Caco-2 (cell line): ENCODE data around the gene PBX4. TPM values are rescaled to one million over a fixed set of nuclear protein-coding genes. Genes with fewer than 3 reads are reported as not detected.

Source experiments
- BruUV-seq: library from RNA; stranded (reverse); fragments of 400-500 nt; replicated peaks from 2 replicates; lab custom pipeline; 2021; lab: Mats Ljungman, UMichigan
- CTCF ChIA-PET: fragments of 300-600 bp; sonication (Branson Sonifier 250); formaldehyde crosslinking; loops from one replicate; lab custom pipeline; 2022; ENCODE audit warnings: antibody characterized with exemption; lab: Charles Lee
- POLR2A ChIA-PET: fragments of 300-600 bp; sonication (Branson Sonifier 250); formaldehyde crosslinking; loops from one replicate; lab custom pipeline; 2022; ENCODE audit warnings: antibody characterized with exemption; lab: Charles Lee
- DNase-seq, 2 experiments: peaks; one replicate each; pipeline versions ENCODE4 v3.0.0 to v3.0.0-alpha.2; 2020 to 2022
- H3K27me3 ChIP-seq: replicated peaks from 2 replicates; pipeline ENCODE4 v1.6.0; 2011; ENCODE audit warnings: low read length; ENCODE audit not compliant: control insufficient read depth, insufficient read depth
- H3K36me3 ChIP-seq: 2 replicates; pipeline ENCODE4 v1.5.1; 2011; ENCODE audit warnings: low read length; ENCODE audit not compliant: control insufficient read depth, insufficient read depth
- H3K4me1 ChIP-seq: fragments of 250-450 bp; sonication (Bioruptor Pico); 2 replicates; pipeline ENCODE4 v1.5.1; 2020; ENCODE audit warnings: mild to moderate bottlenecking
- H3K4me3 ChIP-seq: 2 replicates; pipeline ENCODE4 v1.5.1; 2011; ENCODE audit warnings: low read depth, mild to moderate bottlenecking, control low read depth, low read length
- H3K9me3 ChIP-seq: fragments of 250-450 bp; sonication (Bioruptor Pico); 2 replicates; pipeline ENCODE4 v1.5.1; 2020; ENCODE audit warnings: mild to moderate bottlenecking, moderate library complexity
- H3K27ac Mint-ChIP-seq: one replicate; pipeline ENCODE4 v1.8.0; 2022; ENCODE audit warnings: mixed read lengths; ENCODE audit not compliant: unreplicated experiment
- H3K27me3 Mint-ChIP-seq: one replicate; pipeline ENCODE4 v1.8.0; 2022; ENCODE audit warnings: mixed read lengths; ENCODE audit not compliant: insufficient read depth, unreplicated experiment
- H3K36me3 Mint-ChIP-seq: one replicate; pipeline ENCODE4 v1.8.0; 2022; ENCODE audit warnings: mild to moderate bottlenecking, mixed read lengths; ENCODE audit not compliant: insufficient read depth, unreplicated experiment
- H3K4me1 Mint-ChIP-seq: one replicate; pipeline ENCODE4 v1.8.0; 2022; ENCODE audit warnings: low read depth, mixed read lengths; ENCODE audit not compliant: unreplicated experiment
- H3K4me3 Mint-ChIP-seq: one replicate; pipeline ENCODE4 v1.8.0; 2022; ENCODE audit warnings: mild to moderate bottlenecking, moderate library complexity, mixed read lengths; ENCODE audit not compliant: unreplicated experiment
- H3K9me3 Mint-ChIP-seq: one replicate; pipeline ENCODE4 v1.8.0; 2022; ENCODE audit warnings: mixed read lengths; ENCODE audit not compliant: unreplicated experiment
- CTCF ChIP-seq, 2 experiments: fragments of 200-600 bp in 1 of 2; IDR thresholded peaks; 1 replicate in 1 of 2; 2 replicates in 1 of 2; pipeline versions ENCODE4 v1.5.1 to v1.8.0; 2011 to 2022; ENCODE audit warnings: antibody characterized with exemption in 1 of 2, control low read depth in 1 of 2, inconsistent platforms in 1 of 2, low read depth in 1 of 2, low read length in 1 of 2, mild to moderate bottlenecking in 1 of 2, moderate library complexity in 1 of 2; ENCODE audit not compliant: insufficient read depth in 1 of 2, severe bottlenecking in 1 of 2, unreplicated experiment in 1 of 2
- intact Hi-C: fragments of 100-400 bp; cut with micrococcal nuclease; formaldehyde crosslinking; loops from one replicate; pipeline ENCODE4 v1.10.0; 2022; ENCODE audit not compliant: unreplicated experiment
- total RNA-seq: library from RNA; stranded (reverse); gene quantifications from 2 replicates; pipeline ENCODE4 v1.2.3, GENCODE V29; 2022

PBX4 gene
- total RNA-seq, 1 experiment from 2014 or later, result 3.5 TPM

- no peaks in the 10 kb centered on the region for H3K36me3 Mint-ChIP-seq
- H3K4me3 Mint-ChIP-seq, result no peak overlapping the region
- Histone ChIP-seq H3K9me3 (no peaks in the 10 kb centered on the region), H3K27me3 (no peaks in the 10 kb centered on the region), H3K4me1 (peaks cover 4% of the 10 kb centered on the region; the same call in 1 of the 2 replicates), H3K36me3 (no peaks in the 10 kb centered on the region), H3K4me3 (no peak overlapping the region)
- no peak for TF ChIP-seq CTCF (IDR thresholded peaks at IDR 0.05; ENCODE audit: insufficient read depth in 1 of 2, low read depth in 1 of 2, low read length in 1 of 2, severe bottlenecking in 1 of 2, unreplicated experiment in 1 of 2)
- peak overlapping the region; percentile 48 for H3K27ac Mint-ChIP-seq
- H3K9me3 Mint-ChIP-seq, result no peaks in the 10 kb centered on the region
- ChIA-PET POLR2A (no interaction called here), CTCF (interaction anchor here (0.8 kb wide), 1 partner anchor 52 kb away, joined by 3 read pairs; no protein-coding TSS in a partner anchor)
- intact Hi-C loops, result no loop called here
- BruUV-seq, result no TSS peak
- peaks cover 7% of the 10 kb centered on the region for H3K4me1 Mint-ChIP-seq
- DNase-seq, result no peak
- no peaks in the 10 kb centered on the region for H3K27me3 Mint-ChIP-seq
These were observed 12.5 kb downstream of the PBX4 start for GRCh38 chr19:19606021-19606420.

- no peaks in the 10 kb centered on the region for H3K36me3 Mint-ChIP-seq
- H3K4me1 Mint-ChIP-seq, result peaks cover 7% of the 10 kb centered on the region
- TF ChIP-seq CTCF (IDR thresholded peaks at IDR 0.05; ENCODE audit: insufficient read depth in 1 of 2, low read depth in 1 of 2, low read length in 1 of 2, severe bottlenecking in 1 of 2, unreplicated experiment in 1 of 2), result no peak
- BruUV-seq, result no TSS peak
- H3K4me1 ChIP-seq, result peaks cover 4% of the 10 kb centered on the region; the same call in 1 of the 2 replicates
- no peaks in the 10 kb centered on the region for H3K27me3 ChIP-seq
- ChIA-PET CTCF (interaction anchor here (1.1 kb wide), 1 partner anchor 11 kb away, joined by 4 read pairs; no protein-coding TSS in a partner anchor), POLR2A (no interaction called here)
- no peak for DNase-seq
- H3K27me3 Mint-ChIP-seq, result no peaks in the 10 kb centered on the region
- H3K4me3 ChIP-seq, result no peak overlapping the region
- no peaks in the 10 kb centered on the region for H3K9me3 Mint-ChIP-seq
- H3K36me3 ChIP-seq, result no peaks in the 10 kb centered on the region
- no peaks in the 10 kb centered on the region for H3K9me3 ChIP-seq
- intact Hi-C loops, result no loop called here
- no peak overlapping the region for H3K27ac Mint-ChIP-seq
- no peak overlapping the region for H3K4me3 Mint-ChIP-seq
These were observed 15.7 kb downstream of the PBX4 start for GRCh38 chr19:19602713-19603324.

GRCh38 chr19:19602136-19602712 lies 16.3 kb downstream of the PBX4 start:
- no peak for DNase-seq
- no peaks in the 10 kb centered on the region for H3K9me3 Mint-ChIP-seq
- no peak for TF ChIP-seq CTCF (IDR thresholded peaks at IDR 0.05; ENCODE audit: insufficient read depth in 1 of 2, low read depth in 1 of 2, low read length in 1 of 2, severe bottlenecking in 1 of 2, unreplicated experiment in 1 of 2)
- H3K27me3 Mint-ChIP-seq, result no peaks in the 10 kb centered on the region
- Histone ChIP-seq H3K27me3 (no peaks in the 10 kb centered on the region), H3K9me3 (no peaks in the 10 kb centered on the region), H3K4me3 (no peak overlapping the region), H3K4me1 (peaks cover 4% of the 10 kb centered on the region; the same call in 1 of the 2 replicates), H3K36me3 (no peaks in the 10 kb centered on the region)
- CTCF ChIA-PET, result interaction anchor here (1.1 kb wide), 1 partner anchor 11 kb away, joined by 4 read pairs; no protein-coding TSS in a partner anchor
- POLR2A ChIA-PET, result no interaction called here
- no peak overlapping the region for H3K27ac Mint-ChIP-seq
- intact Hi-C loops, result no loop called here
- no peaks in the 10 kb centered on the region for H3K36me3 Mint-ChIP-seq
- BruUV-seq, result no TSS peak
- H3K4me3 Mint-ChIP-seq, result no peak overlapping the region
- H3K4me1 Mint-ChIP-seq, result peaks cover 7% of the 10 kb centered on the region
